OCI-LY7 (cell line): ENCODE results near the gene BRD1.
"Not testable (repeated sequence)": the region's sequence is repeated elsewhere in the genome, so short reads cannot be mapped to it uniquely, and the experiment has no call there.

Source experiments
- CTCF ChIP-seq: fragments of 200-600 bp; sonication (generic); conservative IDR thresholded peaks from 2 replicates; pipeline ENCODE4 v1.5.1; 2014; ENCODE audit warnings: mild to moderate bottlenecking, antibody characterized with exemption, low read length, moderate library complexity, mixed read lengths
- EZH2phosphoT487 ChIP-seq: fragments of 200-600 bp; sonication (generic); IDR thresholded peaks from 2 replicates; pipeline ENCODE4 v1.6.1; 2018; ENCODE audit warnings: low read depth, borderline replicate concordance, mild to moderate bottlenecking, mixed run types, antibody characterized with exemption, low read length, moderate library complexity, mixed read lengths

- TF ChIP-seq CTCF, EZH2phosphoT487: not testable (repeated sequence)
Measured at GRCh38 chr22:49781886-49782285, 45.8 kb downstream of the BRD1 start.
